Glutamatergic neuron (in vitro differentiated cells): Measurements from ENCODE around the gene ISCA2. TPM values are rescaled to one million over a fixed set of nuclear protein-coding genes. Genes with fewer than 3 reads are reported as not detected.

Source experiments
- DNase-seq: peaks from one replicate; pipeline ENCODE4 v3.0.0; 2022
- H3K27ac Mint-ChIP-seq: one replicate; pipeline ENCODE4 v1.8.0; 2020; ENCODE audit warnings: mild to moderate bottlenecking, mixed read lengths, inconsistent platforms; ENCODE audit not compliant: unreplicated experiment
- H3K27me3 Mint-ChIP-seq: one replicate; pipeline ENCODE4 v1.8.0; 2020; ENCODE audit warnings: mild to moderate bottlenecking, moderate library complexity, mixed read lengths, inconsistent platforms; ENCODE audit not compliant: unreplicated experiment
- H3K36me3 Mint-ChIP-seq: one replicate; pipeline ENCODE4 v1.8.0; 2020; ENCODE audit warnings: mild to moderate bottlenecking, mixed read lengths, inconsistent platforms; ENCODE audit not compliant: unreplicated experiment
- H3K4me1 Mint-ChIP-seq: one replicate; pipeline ENCODE4 v1.8.0; 2020; ENCODE audit warnings: mild to moderate bottlenecking, low read depth, mixed read lengths, inconsistent platforms; ENCODE audit not compliant: unreplicated experiment
- H3K4me3 Mint-ChIP-seq: one replicate; pipeline ENCODE4 v1.8.0; 2020; ENCODE audit warnings: mild to moderate bottlenecking, mixed read lengths, inconsistent platforms; ENCODE audit not compliant: unreplicated experiment
- H3K9me3 Mint-ChIP-seq: one replicate; pipeline ENCODE4 v1.8.0; 2020; ENCODE audit warnings: mild to moderate bottlenecking, moderate library complexity, mixed read lengths, inconsistent platforms; ENCODE audit not compliant: unreplicated experiment
- total RNA-seq: library from RNA; stranded (reverse); fragmentation: NEBNext Ultra II Directional; extraction: Animal tissue kit (Norgen Biotek cat#: 25700); gene quantifications from one replicate; pipeline ENCODE4 v1.2.1, GENCODE V29; 2021; ENCODE audit not compliant: unreplicated experiment
- TF ChIP-seq, protein P1 (sequence below): fragments of 200-600 bp; sonication (generic); IDR thresholded peaks from one replicate; pipeline ENCODE4 v1.5.0; 2021; ENCODE audit not compliant: partially characterized antibody, unreplicated experiment

ISCA2 gene
- total RNA-seq, 1 donor from 2014 or later, result 14.8 TPM

DNA sequence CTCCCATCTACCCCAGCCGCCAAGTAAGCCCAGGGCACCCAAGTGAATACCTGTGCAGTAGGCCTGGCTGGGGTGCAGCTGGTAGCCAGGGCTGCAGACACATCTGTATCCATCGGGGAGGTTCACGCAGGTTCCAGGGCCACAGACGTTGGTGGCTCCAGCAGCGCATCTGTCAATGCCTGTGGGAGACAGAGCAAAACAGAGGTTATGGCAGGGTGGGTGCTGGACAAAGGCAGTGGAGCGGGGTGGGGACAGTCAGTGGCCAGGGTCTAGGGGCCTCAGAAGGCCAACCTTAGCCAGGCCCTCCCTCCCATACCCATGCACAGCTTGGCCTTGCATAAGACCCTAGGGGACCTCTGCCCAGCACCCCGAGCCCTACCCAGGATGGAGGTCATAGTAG, 29.2 kb downstream of the ISCA2 start:
- DNase-seq, result no peak
- H3K27ac Mint-ChIP-seq, result no peak overlapping the region
- H3K4me1 Mint-ChIP-seq, result no peaks in the 10 kb centered on the region
- H3K36me3 Mint-ChIP-seq, result no peaks in the 10 kb centered on the region
- peaks cover 12% of the 10 kb centered on the region for H3K27me3 Mint-ChIP-seq
- peaks cover 2% of the 10 kb centered on the region for H3K9me3 Mint-ChIP-seq
- H3K4me3 Mint-ChIP-seq, result no peak overlapping the region
- TF ChIP-seq, protein P1, sequence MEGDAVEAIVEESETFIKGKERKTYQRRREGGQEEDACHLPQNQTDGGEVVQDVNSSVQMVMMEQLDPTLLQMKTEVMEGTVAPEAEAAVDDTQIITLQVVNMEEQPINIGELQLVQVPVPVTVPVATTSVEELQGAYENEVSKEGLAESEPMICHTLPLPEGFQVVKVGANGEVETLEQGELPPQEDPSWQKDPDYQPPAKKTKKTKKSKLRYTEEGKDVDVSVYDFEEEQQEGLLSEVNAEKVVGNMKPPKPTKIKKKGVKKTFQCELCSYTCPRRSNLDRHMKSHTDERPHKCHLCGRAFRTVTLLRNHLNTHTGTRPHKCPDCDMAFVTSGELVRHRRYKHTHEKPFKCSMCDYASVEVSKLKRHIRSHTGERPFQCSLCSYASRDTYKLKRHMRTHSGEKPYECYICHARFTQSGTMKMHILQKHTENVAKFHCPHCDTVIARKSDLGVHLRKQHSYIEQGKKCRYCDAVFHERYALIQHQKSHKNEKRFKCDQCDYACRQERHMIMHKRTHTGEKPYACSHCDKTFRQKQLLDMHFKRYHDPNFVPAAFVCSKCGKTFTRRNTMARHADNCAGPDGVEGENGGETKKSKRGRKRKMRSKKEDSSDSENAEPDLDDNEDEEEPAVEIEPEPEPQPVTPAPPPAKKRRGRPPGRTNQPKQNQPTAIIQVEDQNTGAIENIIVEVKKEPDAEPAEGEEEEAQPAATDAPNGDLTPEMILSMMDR, result no peak

DNA sequence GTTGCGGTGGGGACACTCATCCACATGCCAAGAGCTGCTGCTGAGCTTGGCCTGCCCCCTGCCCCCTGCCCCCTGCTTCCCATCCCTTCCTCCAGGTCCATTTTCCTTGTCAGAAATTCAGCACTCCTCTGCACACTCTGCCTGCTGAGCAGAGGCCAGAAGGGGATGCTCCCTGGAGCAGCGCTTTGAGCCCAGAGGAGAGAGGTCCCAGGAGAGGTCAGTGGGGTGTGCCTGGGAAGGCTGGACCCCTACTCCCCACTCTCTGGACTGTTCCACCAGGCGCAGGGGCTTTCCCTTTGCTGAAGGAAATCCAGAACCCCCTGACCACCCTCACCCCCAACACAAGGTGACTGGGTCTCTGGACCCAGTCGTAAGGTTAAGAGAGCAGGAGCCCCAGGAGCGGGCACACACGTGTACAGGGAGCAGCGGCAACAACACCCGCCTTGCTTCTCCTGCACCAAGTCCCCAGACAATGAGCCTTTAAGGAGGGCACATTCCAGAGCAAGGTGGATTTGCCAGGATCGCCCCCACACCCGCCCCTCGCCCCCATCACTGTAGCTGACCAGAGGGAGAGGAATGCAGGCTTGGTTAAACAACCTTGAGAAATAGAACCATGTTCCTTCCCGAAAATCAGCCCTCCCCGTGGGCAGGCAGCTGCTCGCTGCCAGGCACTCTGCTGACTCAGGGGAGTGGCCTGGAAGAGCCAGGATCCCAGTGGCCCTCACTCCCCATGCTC, 30.7 kb downstream of the ISCA2 start:
- Mint-ChIP-seq H3K36me3 (no peaks in the 10 kb centered on the region), H3K4me1 (no peaks in the 10 kb centered on the region), H3K4me3 (no peak overlapping the region), H3K27me3 (peaks cover 12% of the 10 kb centered on the region), H3K27ac (no peak overlapping the region), H3K9me3 (peaks cover 2% of the 10 kb centered on the region)
- TF ChIP-seq, protein P1, result no peak
- no peak for DNase-seq

DNA sequence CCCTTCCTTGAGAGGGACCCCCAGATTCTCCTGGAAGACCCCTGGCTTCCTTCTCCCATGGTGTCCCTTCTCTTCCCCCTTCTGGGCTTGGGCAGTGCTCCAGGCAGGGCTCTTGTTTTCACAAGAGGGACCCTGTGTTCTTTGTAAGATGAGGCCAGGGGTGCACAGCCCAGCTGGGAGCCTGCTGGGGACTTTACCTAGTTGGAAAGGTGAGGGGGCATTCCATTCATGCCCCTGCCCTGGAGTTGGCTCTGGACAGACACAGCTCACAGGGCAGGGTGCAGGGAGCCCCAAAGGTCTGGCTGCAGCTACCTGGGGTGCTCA, 31.2 kb downstream of the ISCA2 start:
- Mint-ChIP-seq H3K9me3 (peaks cover 2% of the 10 kb centered on the region), H3K27ac (no peak overlapping the region), H3K27me3 (peaks cover 12% of the 10 kb centered on the region), H3K4me3 (no peak overlapping the region), H3K36me3 (no peaks in the 10 kb centered on the region), H3K4me1 (no peaks in the 10 kb centered on the region)
- DNase-seq, result no peak
- TF ChIP-seq, protein P1, result no peak

DNA sequence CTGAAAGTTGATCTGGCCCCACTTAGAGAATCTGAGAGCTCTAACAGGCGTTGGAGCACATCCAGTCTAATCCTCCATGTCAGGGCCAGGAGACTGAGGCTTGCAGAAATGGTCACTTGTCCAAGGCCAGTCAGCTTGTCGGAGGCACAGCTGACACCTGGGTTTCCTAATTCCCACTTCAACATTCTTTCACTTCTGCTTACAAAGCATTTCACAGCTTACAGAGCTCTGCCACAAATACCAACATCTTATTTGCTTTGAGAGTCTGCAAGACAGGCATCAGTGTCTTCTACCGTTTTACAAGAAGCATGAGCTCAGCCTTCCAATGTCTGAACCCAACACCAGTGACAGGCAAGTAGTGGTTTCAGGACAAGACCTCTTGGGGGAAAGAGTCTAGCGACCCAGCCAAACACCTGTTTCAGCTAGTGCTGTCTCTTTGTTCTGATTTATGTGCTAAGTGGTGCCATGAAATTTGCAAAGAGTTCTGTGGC, 31.8 kb downstream of the ISCA2 start:
- peaks cover 2% of the 10 kb centered on the region for H3K9me3 Mint-ChIP-seq
- H3K4me3 Mint-ChIP-seq, result no peak overlapping the region
- TF ChIP-seq, protein P1, result no peak
- H3K27me3 Mint-ChIP-seq, result peaks cover 12% of the 10 kb centered on the region
- H3K27ac Mint-ChIP-seq, result no peak overlapping the region
- no peaks in the 10 kb centered on the region for H3K4me1 Mint-ChIP-seq
- no peak for DNase-seq
- H3K36me3 Mint-ChIP-seq, result no peaks in the 10 kb centered on the region

DNA sequence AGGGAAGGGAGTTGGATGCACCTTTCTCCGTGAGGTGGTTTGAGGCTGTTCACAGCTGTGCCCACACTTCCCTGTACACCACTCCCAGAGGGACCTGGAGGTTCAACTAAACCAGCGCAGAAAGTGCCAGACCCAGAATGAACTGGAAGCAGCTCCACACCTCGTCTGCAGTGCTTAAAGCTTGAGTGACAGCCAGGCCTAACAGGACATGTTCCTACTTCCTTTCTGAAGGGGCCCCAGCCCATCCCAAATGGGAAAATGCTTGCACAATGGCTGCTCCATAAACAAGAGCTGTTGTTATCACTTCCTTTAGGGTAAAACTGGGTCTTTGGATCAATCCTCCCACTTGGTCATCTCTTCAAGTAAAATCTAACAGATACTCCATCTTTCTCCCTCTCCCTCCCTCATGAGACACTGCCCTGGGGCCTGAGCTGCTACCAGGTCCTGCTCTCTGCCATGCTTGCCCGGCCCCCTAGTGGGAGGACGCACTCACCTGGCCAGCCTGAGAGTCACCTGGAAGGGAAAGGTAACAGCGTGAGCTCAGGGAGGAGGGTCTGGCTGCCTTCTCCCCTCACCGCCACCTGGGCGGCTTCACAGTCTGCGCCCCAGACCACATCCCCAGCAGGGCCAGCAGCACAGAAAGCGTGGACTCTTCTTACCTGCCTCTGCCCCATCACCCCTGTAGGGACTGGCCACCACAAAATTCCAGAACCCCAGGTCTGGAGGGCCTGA, 33.5 kb downstream of the ISCA2 start:
- no peak for DNase-seq
- Mint-ChIP-seq H3K36me3 (no peaks in the 10 kb centered on the region), H3K4me3 (no peak overlapping the region), H3K27me3 (peaks cover 14% of the 10 kb centered on the region), H3K27ac (no peak overlapping the region), H3K9me3 (no peaks in the 10 kb centered on the region), H3K4me1 (no peaks in the 10 kb centered on the region)
- TF ChIP-seq, protein P1, result no peak
